ENCODE measurements around the gene SLIT3.

DNA sequence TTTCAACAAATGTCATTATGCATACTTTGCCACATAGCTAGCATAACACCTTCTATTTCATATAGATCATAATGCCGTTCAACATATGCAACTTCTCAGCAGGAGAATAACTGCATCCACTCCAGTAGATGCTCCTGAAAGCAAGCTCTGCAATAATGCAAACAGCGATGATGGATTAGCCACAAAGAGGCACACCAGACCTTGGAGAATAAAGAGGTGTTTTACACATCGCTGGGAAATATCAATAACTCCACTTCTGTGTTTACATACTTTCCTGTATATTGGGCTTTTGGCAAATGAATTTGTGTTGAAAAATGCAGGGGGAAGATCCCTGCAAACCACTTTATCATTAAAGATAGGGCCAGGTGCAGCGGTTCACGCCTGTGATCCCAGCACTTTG is 450.3 kb downstream of the SLIT3 start:
- TF ChIP-seq, protein P1, sequence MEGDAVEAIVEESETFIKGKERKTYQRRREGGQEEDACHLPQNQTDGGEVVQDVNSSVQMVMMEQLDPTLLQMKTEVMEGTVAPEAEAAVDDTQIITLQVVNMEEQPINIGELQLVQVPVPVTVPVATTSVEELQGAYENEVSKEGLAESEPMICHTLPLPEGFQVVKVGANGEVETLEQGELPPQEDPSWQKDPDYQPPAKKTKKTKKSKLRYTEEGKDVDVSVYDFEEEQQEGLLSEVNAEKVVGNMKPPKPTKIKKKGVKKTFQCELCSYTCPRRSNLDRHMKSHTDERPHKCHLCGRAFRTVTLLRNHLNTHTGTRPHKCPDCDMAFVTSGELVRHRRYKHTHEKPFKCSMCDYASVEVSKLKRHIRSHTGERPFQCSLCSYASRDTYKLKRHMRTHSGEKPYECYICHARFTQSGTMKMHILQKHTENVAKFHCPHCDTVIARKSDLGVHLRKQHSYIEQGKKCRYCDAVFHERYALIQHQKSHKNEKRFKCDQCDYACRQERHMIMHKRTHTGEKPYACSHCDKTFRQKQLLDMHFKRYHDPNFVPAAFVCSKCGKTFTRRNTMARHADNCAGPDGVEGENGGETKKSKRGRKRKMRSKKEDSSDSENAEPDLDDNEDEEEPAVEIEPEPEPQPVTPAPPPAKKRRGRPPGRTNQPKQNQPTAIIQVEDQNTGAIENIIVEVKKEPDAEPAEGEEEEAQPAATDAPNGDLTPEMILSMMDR (IDR thresholded peaks at IDR 0.05) = no peak
- no peak for TF ChIP-seq POLR2A (IDR thresholded peaks at IDR 0.05)

Measured in Peyer's patch (tissue), 4 donors.